Body of pancreas (tissue), 4 donors: ENCODE results near the gene UXS1. TPM values are rescaled to one million over a fixed set of nuclear protein-coding genes. Genes with fewer than 3 reads are reported as not detected.

Experiments used
- ATAC-seq: fragments of 150-250 bp; one replicate; pipeline ENCODE4 v1.9.1; 2016
- DNase-seq, 4 donors: peaks; one replicate each; pipeline ENCODE4 v3.0.0-alpha.2; 2019
- H3K27ac ChIP-seq, 4 donors: fragments of 200-600 bp; sonication (generic); 1 replicate in 3 of 4; 2 replicates in 1 of 4; pipeline versions ENCODE4 v1.5.1 to v1.6.1; 2016 to 2019; ENCODE audit warnings: mild to moderate bottlenecking in 1 of 4, mixed read lengths in 1 of 4, moderate library complexity in 1 of 4
- H3K27me3 ChIP-seq, 2 donors: fragments of 200-600 bp; sonication (generic); one replicate each; pipeline ENCODE4 v1.6.0; 2016; ENCODE audit warnings: mild to moderate bottlenecking in 1 of 2
- H3K36me3 ChIP-seq, 2 donors: fragments of 200-600 bp; sonication (generic); replicated peaks in 1 of 2; 2 replicates each; pipeline ENCODE4 v1.5.1; 2016; ENCODE audit warnings: low read depth in 2 of 2; ENCODE audit not compliant: insufficient read depth in 1 of 2
- H3K4me1 ChIP-seq: fragments of 200-600 bp; sonication (generic); one replicate; pipeline ENCODE4 v1.6.0; 2016
- H3K4me3 ChIP-seq, 2 donors: fragments of 200-600 bp; sonication (generic); 1 replicate in 1 of 2; 2 replicates in 1 of 2; pipeline ENCODE4 v1.5.1; 2016 to 2019
- H3K9me3 ChIP-seq, 3 donors: fragments of 200-600 bp; sonication (generic); 1 replicate in 2 of 3; 2 replicates in 1 of 3; pipeline ENCODE4 v1.5.1; 2016
- CTCF ChIP-seq, 7 experiments: fragments of 450-650 bp in 4 of 7; fragments of 200-600 bp in 3 of 7; sonication (generic) in 3 of 7; IDR thresholded peaks; one replicate each; pipeline ENCODE4 v1.5.1; 2016 to 2019; ENCODE audit warnings: antibody characterized with exemption in 7 of 7
- POLR2A ChIP-seq, 3 donors: fragments of 450-650 bp; IDR thresholded peaks; one replicate each; pipeline ENCODE4 v1.6.1; 2016; ENCODE audit warnings: antibody characterized with exemption in 3 of 3, mild to moderate bottlenecking in 2 of 3
- WGBS, 2 donors: methylation state at CpG; one replicate each; pipeline ENCODE4 v1.1.5; 2017; 5-methylcytosine and 5-hydroxymethylcytosine counted together
- intact Hi-C: fragments of 100-400 bp; cut with DNase I; formaldehyde crosslinking; loops from one replicate; pipeline ENCODE4 v1.15.1; 2023
- total RNA-seq, 2 donors: library from RNA; depleted of rRNA; stranded (reverse); fragments of >200 nt; gene quantifications; one replicate each; pipeline ENCODE4 v1.1.0, GENCODE V29; 2016

Gene UXS1
- total RNA-seq, 2 donors from 2014 or later: 15.8 to 33.6 TPM

- Histone ChIP-seq H3K4me1 (peaks cover 11% of the 10 kb centered on the region), H3K27me3 (no peaks in the 10 kb centered on the region), H3K9me3 (no peaks in the 10 kb centered on the region), H3K36me3 (no peaks in the 10 kb centered on the region), H3K27ac (no peak overlapping the region), H3K4me3 (no peak overlapping the region)
- 65 to 70% methylated on average over 6 of the region's 6 CpGs for WGBS, 2 donors
- DNase-seq: no peak
- intact Hi-C loops: loop anchor here (10.0 kb wide), 1 partner anchor 51 kb away; no protein-coding TSS in a partner anchor
- no peak for TF ChIP-seq POLR2A (IDR thresholded peaks at IDR 0.05)
- TF ChIP-seq CTCF (IDR thresholded peaks at IDR 0.05): no peak
- ATAC-seq: no peak
These were observed 28.5 kb downstream of the UXS1 start for GRCh38 chr2:106165561-106165960.

DNA sequence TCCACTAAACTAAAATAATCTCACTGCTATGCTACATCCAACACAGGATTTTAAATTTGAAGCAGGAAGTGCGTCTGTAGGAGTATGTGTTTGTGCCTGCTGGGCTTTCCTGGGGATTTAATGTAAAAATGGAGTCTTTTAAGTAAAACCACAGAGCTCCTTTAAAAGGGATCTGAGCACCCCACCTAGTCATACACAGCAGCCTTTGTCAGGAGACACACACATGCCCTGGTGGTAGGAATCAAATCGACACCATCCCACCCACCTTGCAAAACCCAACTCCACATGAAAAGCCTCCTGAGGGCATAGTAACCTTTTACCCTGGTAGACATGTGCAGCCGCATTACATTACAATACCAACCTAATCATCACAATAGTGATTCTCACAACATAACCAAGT is 29.1 kb downstream of the UXS1 start:
- DNase-seq (no peak), ATAC-seq (no peak)
- H3K9me3 ChIP-seq: no peaks in the 10 kb centered on the region
- peaks cover 11% of the 10 kb centered on the region for H3K4me1 ChIP-seq
- 87 to 95% methylated on average over 3 of the region's 3 CpGs for WGBS, 2 donors
- H3K4me3 ChIP-seq: no peak overlapping the region
- no peak overlapping the region for H3K27ac ChIP-seq
- H3K36me3 ChIP-seq: no peaks in the 10 kb centered on the region
- TF ChIP-seq POLR2A (IDR thresholded peaks at IDR 0.05) (no peak), CTCF (IDR thresholded peaks at IDR 0.05) (no peak)
- intact Hi-C loops: loop anchor here (10.0 kb wide), 1 partner anchor 50 kb away; no protein-coding TSS in a partner anchor
- no peaks in the 10 kb centered on the region for H3K27me3 ChIP-seq

DNA sequence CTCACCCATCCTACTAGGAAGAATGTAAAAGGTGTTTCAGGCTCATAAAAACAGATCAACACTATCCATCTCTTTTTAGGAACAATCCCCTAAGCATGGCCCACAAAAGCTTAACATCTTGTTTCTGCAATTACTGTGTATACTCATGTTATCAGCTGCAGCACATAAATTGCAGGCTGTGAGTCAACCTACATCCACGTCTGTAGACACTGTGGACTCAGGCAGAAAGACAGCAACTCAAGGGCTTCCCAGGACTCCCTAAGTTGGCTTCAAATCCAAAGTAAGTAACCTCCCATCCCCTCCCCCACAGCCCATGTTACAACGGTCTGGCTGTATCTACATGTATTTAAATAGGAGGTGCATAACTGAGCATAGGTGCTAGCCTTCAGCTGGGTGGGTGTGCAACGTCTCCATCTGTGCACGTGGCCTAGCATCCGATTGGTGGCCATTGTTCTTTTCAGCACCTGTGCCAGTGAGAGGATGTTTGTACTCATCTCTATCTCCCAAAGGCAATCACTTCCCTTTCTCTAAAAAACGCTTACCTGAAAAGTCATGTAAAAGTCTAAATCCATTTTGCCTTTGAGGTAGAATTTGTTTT is 30.1 kb downstream of the UXS1 start:
- Histone ChIP-seq H3K27ac (no peak overlapping the region), H3K4me3 (no peak overlapping the region), H3K27me3 (no peaks in the 10 kb centered on the region), H3K4me1 (peaks cover 11% of the 10 kb centered on the region), H3K9me3 (no peaks in the 10 kb centered on the region), H3K36me3 (no peaks in the 10 kb centered on the region)
- intact Hi-C loops: loop anchor here (10.0 kb wide), 1 partner anchor 49 kb away; no protein-coding TSS in a partner anchor
- 60 to 67% methylated on average over 6 of the region's 6 CpGs for WGBS, 2 donors
- no peak for DNase-seq
- TF ChIP-seq POLR2A (IDR thresholded peaks at IDR 0.05): no peak
- TF ChIP-seq CTCF (IDR thresholded peaks at IDR 0.05): no peak
- ATAC-seq: no peak

DNA sequence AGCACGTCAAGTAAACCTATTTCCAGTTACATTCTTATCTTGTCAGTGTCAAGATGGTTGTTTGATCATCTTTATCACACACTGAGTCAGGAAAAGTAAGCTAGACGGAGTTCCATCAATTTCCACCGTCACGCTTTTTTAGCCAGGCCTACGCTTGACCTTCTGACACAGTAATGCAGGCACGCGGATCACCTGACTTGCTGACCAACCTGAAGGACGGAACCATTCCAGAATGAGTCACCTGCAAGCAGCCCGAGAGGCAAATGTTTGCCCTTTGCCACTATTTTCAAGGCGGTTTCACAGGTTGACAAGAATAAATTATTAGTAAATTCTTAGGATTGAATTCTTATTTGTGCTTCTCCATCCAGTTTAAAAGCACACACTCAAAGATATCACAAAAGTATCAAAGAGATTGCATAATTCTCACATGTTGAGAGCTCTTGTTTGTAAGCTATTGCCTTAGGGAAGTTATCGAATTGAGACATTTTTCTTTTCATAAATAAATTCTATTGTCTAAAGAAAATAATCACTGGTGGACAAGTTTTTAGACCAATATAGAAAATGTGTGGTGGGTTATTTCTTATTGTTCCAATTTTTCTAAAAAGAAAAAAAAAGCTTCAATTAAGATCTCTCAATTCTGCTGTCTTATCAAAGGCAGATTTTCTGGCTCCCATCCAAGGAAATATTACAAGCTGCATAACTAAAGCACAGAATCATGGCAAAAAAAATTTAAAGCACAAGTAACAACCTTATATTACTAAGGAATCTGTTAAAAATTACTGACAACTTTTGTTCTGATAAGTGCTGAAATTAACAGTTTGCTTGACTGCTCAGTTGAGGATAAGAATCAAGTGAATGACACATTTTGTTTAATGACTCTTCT is 31.9 kb downstream of the UXS1 start:
- H3K36me3 ChIP-seq: peaks cover 0 to 2% of the 10 kb centered on the region in 2 donors
- peaks cover 11% of the 10 kb centered on the region for H3K4me1 ChIP-seq
- no peaks in the 10 kb centered on the region for H3K9me3 ChIP-seq
- 48 to 52% methylated on average over 11 of the region's 11 CpGs for WGBS, 2 donors
- intact Hi-C loops: loop anchor here (10.0 kb wide), 1 partner anchor 47 kb away; no protein-coding TSS in a partner anchor
- no peaks in the 10 kb centered on the region for H3K27me3 ChIP-seq
- TF ChIP-seq CTCF (IDR thresholded peaks at IDR 0.05) (no peak), POLR2A (IDR thresholded peaks at IDR 0.05) (no peak)
- DNase-seq (peak; percentile 57 to 87 (median 70)), ATAC-seq (peak; percentile 93)
- peak overlapping the region; percentile 43 to 63 (median 54) for H3K27ac ChIP-seq
- no peak overlapping the region for H3K4me3 ChIP-seq
